Transverse colon (tissue), 4 donors: ENCODE data around the gene DCAF11. TPM values are rescaled to one million over a fixed set of nuclear protein-coding genes. Genes with fewer than 3 reads are reported as not detected.
A peak's percentile ranks its signal among the peaks of the same experiment; 100 is the strongest.

ENCODE experiments used
- DNase-seq: peaks from one replicate; pipeline ENCODE4 v3.0.0-alpha.2; 2019
- H3K27ac ChIP-seq, 4 donors: fragments of 200-600 bp; sonication (generic); 2 replicates each; pipeline ENCODE4 v1.5.1; 2016 to 2018; ENCODE audit warnings: inconsistent platforms in 4 of 4
- H3K27me3 ChIP-seq: fragments of 200-600 bp; sonication (generic); 2 replicates; pipeline ENCODE4 v1.5.1; 2017; ENCODE audit warnings: inconsistent platforms
- H3K36me3 ChIP-seq, 4 donors: fragments of 200-600 bp; sonication (generic); 2 replicates each; pipeline ENCODE4 v1.5.1; 2017 to 2019; ENCODE audit warnings: inconsistent platforms in 4 of 4
- H3K4me1 ChIP-seq, 4 donors: fragments of 200-600 bp; sonication (generic); 2 replicates each; pipeline ENCODE4 v1.5.1; 2017 to 2020; ENCODE audit warnings: inconsistent platforms in 4 of 4
- H3K4me3 ChIP-seq, 4 donors: fragments of 200-600 bp; sonication (generic); 1 replicate in 1 of 4; 2 replicates in 3 of 4; pipeline versions ENCODE4 v1.5.1 to v1.6.1; 2017 to 2019; ENCODE audit warnings: inconsistent platforms in 4 of 4
- H3K9me3 ChIP-seq, 2 donors: fragments of 200-600 bp; sonication (generic); 2 replicates each; pipeline ENCODE4 v1.5.1; 2017 to 2019; ENCODE audit warnings: inconsistent platforms in 2 of 2
- CTCF ChIP-seq, 5 experiments: fragments of 200-600 bp in 3 of 5; fragments of 450-650 bp in 2 of 5; sonication (generic) in 3 of 5; IDR thresholded peaks; 1 replicate in 2 of 5; 2 replicates in 3 of 5; pipeline ENCODE4 v1.5.1; 2016 to 2017; ENCODE audit warnings: antibody characterized with exemption in 5 of 5, inconsistent platforms in 3 of 5, mild to moderate bottlenecking in 2 of 5, moderate library complexity in 1 of 5
- EP300 ChIP-seq: sonication (generic); formaldehyde crosslinking; IDR thresholded peaks from one replicate; pipeline ENCODE4 v1.6.1; 2017; ENCODE audit warnings: antibody characterized with exemption, low read depth
- POLR2A ChIP-seq: fragments of 450-650 bp; IDR thresholded peaks from one replicate; pipeline ENCODE4 v1.6.1; 2016; ENCODE audit warnings: antibody characterized with exemption, mild to moderate bottlenecking, moderate library complexity
- POLR2AphosphoS5 ChIP-seq, 3 donors: sonication (generic); formaldehyde crosslinking; IDR thresholded peaks; one replicate each; pipeline ENCODE4 v1.6.1; 2016; ENCODE audit warnings: antibody characterized with exemption in 3 of 3
- WGBS, 2 donors: methylation state at CpG; one replicate each; pipeline ENCODE4 v1.1.5; 2018; ENCODE audit warnings: low coverage in 1 of 2; 5-methylcytosine and 5-hydroxymethylcytosine counted together
- in situ Hi-C, 4 donors: fragments of 200-750 bp; cut with MboI; loops; one replicate each; pipeline versions ENCODE4 v1.15.0 to v1.15.1; 2017; ENCODE audit warnings: low sequenced_read_pairs in 3 of 4, low pct_ligation_motif_present in 1 of 4, low pct_unique_long_range_greater_than_20kb in 1 of 4
- intact Hi-C: fragments of 100-400 bp; cut with DNase I; formaldehyde crosslinking; loops from one replicate; pipeline ENCODE4 v1.15.1; 2023; ENCODE audit warnings: low total_unique reads
- total RNA-seq, 4 donors: library from RNA; depleted of rRNA; stranded (reverse); fragments of >200 nt; gene quantifications; one replicate each; pipeline ENCODE4 v1.1.0, GENCODE V29; 2016

DCAF11 gene
- total RNA-seq, 4 donors from 2014 or later = 86.4 to 267 (median 198) TPM

- peaks cover 6 to 33% (median 18%) of the 10 kb centered on the region in 4 donors for H3K4me1 ChIP-seq
- peaks cover 4% of the 10 kb centered on the region for H3K27me3 ChIP-seq
- H3K36me3 ChIP-seq = no peaks in the 10 kb centered on the region
Observed at GRCh38 chr14:24071144-24071697, 43.4 kb upstream of the DCAF11 start, which contains the start of gene CPNE6. TSS of gene CPNE6 (plus strand) at chr14:24071562. CDS start at chr14:24072937, 1,375 bp downstream.

GRCh38 chr14:24071836-24072430, 42.6 kb upstream of the DCAF11 start:
- WGBS, 2 donors = 61% methylated on average over 10 of the region's 12 CpGs; no CpG with 5 or more reads in 1 of the 2 donors
- TF ChIP-seq CTCF (IDR thresholded peaks at IDR 0.05) (no peak), EP300 (no peak), POLR2AphosphoS5 (IDR thresholded peaks at IDR 0.05) (no peak)
- Histone ChIP-seq H3K4me1 (peaks cover 6 to 26% (median 15%) of the 10 kb centered on the region in 4 donors), H3K27me3 (peaks cover 4% of the 10 kb centered on the region), H3K36me3 (no peaks in the 10 kb centered on the region), H3K4me3 (no peak overlapping the region), H3K9me3 (no peaks in the 10 kb centered on the region), H3K27ac (no peak overlapping the region)
- DNase-seq = peak; percentile 34
- in situ Hi-C loops (no loop called here), intact Hi-C loops (no loop called here)

More at GRCh38 chr14:24071144-24071697, 43.4 kb upstream of the DCAF11 start, which contains the start of gene CPNE6:
- TF ChIP-seq POLR2AphosphoS5 (IDR thresholded peaks at IDR 0.05) = no peak
- TF ChIP-seq CTCF (IDR thresholded peaks at IDR 0.05) = no peak
- TF ChIP-seq EP300 = no peak
- TF ChIP-seq POLR2A = no peak
- no peak for DNase-seq
- intact Hi-C loops = no loop called here
- in situ Hi-C loops = no loop called here
- H3K9me3 ChIP-seq = no peaks in the 10 kb centered on the region
- H3K4me3 ChIP-seq = no peak within 1 kb of the TSS
- no peak within 1 kb of the TSS for H3K27ac ChIP-seq
- WGBS, 2 donors = 65% methylated on average over 14 of the region's 19 CpGs; no CpG with 5 or more reads in 1 of the 2 donors

- intact Hi-C loops = no loop called here
Observed at GRCh38 chr14:24072436-24072835, 42.1 kb upstream of the DCAF11 start.

More at GRCh38 chr14:24072436-24072835, 42.1 kb upstream of the DCAF11 start:
- DNase-seq = no peak
- no peaks in the 10 kb centered on the region for H3K36me3 ChIP-seq
- TF ChIP-seq POLR2AphosphoS5 (IDR thresholded peaks at IDR 0.05) = no peak
- TF ChIP-seq POLR2A = no peak
- TF ChIP-seq EP300 = no peak
- TF ChIP-seq CTCF (IDR thresholded peaks at IDR 0.05) = no peak
- 39% methylated on average over 7 of the region's 7 CpGs; no CpG with 5 or more reads in 1 of the 2 donors for WGBS, 2 donors
- H3K4me3 ChIP-seq = no peak overlapping the region
- in situ Hi-C loops = no loop called here
- peaks cover 1 to 21% (median 11%) of the 10 kb centered on the region in 4 donors for H3K4me1 ChIP-seq
- no peaks in the 10 kb centered on the region for H3K9me3 ChIP-seq
- peaks cover 4% of the 10 kb centered on the region for H3K27me3 ChIP-seq
- no peak overlapping the region for H3K27ac ChIP-seq
